Stimulated activated CD4-positive, alpha-beta T cell treated with anti-CD3 and anti-CD28 coated beads, Interleukin-2, amount 100 ng/mL, for 24 hours (primary cell): ENCODE results near the gene SSH3.
"Not testable (repeated sequence)": the region's sequence is repeated elsewhere in the genome, so short reads cannot be mapped to it uniquely, and the experiment has no call there.

Experiments
- DNase-seq, 2 donors: peaks; one replicate each; pipeline ENCODE4 v3.0.0-alpha.2; 2020

The SSH3 gene

DNA sequence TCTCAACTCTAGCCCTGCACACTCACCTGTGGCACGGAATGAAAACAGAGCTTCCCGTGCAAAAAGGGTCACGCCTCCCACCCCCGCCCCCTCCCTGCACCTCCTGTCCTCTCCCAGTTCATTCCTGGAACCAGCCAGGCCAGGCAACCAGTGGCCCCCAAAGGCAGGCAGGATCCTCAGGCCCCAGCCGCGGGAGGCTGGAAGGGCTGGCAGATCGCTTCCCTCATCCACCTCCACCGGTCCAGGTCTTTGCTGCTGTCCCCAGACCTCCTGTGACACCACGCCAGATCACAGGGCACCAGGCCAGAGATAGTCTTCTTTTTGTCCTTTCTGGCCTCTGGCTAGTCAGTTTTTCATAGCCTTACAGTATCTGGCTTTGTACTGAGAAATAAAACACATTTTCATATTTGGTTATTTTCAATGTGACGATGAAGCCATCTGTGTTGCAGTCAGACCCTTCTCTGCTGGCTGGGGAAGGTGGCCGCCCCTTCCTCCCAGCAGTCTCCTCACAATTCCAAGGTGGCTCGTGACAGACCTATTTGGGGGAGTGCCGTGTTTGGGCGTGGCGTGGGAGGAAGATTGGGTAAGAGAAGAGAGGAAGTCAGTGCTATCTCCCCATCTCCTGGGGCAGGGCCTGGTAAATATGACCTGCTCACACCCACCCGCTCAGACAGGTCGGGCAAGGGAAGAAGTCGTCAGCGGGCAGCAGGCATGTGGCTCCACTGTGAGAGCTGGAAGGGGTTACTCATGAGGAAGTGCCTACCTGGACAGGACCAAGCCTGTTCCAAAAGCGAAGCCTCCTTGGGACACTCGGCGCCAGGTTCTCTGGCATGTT is 9.1 kb downstream of the SSH3 start:
- DNase-seq, result peak in 1 of 2 donors; percentile 39

DNA sequence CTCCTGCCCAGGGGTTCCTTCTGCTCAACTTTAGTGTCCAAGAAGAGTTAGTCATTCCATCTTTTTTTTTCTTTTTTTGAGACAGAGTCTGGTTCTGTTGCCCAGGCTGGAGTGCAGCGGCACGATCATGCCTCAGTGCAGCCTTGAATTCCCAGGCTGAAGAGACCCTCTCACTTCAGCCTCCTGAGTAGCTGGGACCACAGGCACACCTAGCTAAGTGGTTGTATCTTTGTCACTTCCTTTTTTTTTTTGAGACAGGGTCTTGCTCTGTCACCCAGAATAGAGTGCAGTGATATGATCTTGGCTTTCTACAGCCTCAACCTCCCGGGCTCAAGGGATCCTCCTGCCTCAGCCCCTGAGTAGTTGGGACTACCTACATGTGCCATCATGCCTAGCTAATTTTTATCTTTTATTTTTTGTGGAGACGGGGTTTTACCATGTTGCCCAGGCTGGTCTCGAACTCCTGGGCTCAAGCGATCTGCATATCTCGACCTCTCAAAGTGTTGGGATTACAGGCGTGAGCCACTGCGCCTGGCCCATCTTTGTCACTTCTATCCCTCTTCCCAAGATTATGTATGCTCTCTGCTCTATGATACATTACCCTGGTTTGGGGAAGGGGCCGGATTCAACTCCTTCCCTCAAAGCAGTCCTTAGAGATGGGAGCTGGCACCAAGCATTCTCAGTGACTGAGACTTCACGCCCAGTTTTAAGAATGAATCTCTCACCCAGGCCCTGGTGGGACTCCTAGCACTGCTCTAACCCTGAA is 10.0 kb downstream of the SSH3 start:
- DNase-seq, result no peak

DNA sequence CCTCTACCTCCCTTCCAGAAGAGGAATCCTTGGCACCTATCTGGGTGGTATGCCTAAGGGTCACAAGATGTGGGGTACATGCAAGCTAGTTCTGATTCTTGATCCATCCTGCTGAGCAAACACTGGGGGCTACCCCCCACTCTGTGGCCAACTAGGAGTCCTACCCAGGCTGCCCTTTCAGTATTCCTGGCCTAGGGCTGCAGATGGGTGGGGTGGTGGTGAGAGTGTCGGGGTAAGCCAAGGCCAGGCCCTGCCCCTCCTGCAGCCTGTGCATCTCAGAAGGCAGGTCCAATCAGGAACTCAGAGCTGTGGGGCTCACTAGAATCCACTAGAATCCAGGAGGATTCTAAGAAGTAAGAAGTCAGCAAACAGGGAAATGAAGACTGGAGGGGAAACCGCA is 10.9 kb downstream of the SSH3 start:
- no peak for DNase-seq

DNA sequence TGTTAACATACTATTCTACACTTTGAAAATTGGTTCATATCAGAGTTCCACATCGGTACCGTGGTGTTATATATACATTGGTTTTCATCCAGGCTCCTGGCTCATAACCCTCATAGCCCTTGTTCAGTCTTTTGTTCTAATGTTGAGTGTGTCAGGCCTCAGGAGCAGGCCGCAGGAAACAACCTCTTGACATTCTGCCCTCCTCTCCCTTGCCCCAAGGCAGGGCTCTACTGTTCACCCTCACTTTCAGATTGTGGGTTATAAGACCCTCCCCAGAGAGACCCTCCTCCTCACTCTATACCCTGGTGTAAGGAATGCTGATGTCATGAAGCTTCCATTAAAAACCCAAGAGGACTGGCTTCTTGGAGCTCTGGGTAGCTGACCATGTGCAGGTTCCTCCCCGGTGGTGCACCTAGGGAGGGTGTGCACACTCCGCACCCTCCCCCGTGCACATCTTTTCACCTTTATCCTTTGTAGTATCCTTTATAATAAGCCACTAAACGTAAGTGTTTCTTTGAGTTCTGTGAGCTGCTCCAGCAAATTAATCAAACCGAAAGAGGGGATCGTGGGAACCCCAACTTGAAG is 12.1 kb downstream of the SSH3 start:
- no peak for DNase-seq

DNA sequence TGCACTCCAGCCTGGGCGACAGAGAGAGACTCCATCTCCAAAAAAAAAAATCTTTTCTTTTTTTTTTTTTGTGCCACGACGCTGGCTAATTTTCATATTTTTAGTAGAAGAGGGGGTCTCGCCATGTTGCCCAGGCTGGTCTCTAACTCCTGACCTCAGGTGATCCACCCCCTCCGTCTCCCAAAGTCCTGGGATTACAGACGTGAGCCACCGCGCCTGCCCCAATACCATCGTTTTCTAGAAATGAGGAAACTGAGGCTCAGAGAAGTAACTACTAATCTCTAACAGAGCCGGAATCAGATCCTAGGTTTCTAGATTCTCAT is 13.5 kb downstream of the SSH3 start:
- DNase-seq, result no peak

DNA sequence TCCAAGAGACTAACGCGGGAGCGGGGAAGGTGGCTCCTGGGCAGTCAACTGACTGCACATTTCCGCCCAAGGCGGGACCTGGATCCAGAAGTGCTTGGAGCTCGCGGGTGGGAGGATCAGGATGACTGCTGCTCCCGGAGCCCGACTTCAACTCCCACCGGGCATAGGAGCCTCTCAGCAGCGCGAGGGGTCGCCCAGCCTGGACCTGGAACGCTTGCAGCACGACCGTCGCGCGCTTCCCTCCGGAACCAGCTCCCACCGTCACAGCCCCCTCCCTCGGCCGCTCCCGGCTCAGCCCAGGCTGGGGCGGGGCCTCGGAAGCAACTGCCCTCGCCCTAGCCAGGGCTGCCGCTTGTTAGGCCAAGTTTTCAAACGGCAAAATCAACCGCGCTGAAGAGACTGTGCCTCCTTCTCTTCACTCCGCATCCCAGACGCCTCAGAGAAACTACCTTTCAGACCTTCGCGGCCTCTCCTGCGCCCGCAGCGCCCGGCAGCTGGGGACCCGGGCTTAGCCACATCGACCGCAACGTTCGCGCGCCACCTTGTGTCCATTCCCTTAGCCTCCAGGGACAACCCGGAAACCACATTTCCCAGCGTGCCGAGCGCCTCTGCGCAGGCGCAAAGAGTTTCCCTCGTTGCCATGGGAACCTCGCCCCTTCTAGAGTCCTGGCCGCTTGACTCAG is 14.0 kb downstream of the SSH3 start:
- peak; percentile 99 for DNase-seq

DNA sequence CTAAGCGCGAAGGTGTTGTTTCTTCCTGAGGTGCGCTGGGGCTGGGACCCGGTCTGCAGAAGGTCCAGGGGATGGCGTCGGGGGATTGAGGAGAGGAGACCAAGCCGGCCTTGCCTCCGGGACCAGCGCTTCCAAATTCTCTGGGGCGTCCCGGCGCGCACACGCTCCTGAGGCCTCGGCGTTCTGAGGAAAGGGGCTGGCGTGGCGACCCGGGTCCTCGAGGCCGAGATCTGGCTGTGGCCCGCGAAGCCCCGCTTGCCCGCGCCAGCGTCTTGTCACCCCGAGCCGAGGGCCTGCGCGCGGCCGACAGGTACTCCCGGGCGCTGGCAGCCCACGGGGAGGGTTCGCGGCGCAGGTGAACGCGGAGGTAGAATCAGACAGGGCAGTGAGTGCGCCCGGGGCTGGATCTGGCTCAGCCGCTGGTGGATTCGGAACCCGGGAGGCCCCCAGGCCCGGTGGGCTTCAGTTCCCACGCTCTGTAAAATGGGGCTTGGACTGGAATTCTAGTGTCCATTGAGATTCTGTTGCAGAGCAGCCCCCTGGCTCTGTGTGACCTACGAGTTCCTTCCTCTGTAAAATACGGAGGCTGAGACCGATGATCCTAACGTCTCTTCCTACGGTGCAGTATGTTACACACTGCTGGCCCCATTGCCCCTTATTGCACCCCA is 14.7 kb downstream of the SSH3 start:
- DNase-seq, result no peak

DNA sequence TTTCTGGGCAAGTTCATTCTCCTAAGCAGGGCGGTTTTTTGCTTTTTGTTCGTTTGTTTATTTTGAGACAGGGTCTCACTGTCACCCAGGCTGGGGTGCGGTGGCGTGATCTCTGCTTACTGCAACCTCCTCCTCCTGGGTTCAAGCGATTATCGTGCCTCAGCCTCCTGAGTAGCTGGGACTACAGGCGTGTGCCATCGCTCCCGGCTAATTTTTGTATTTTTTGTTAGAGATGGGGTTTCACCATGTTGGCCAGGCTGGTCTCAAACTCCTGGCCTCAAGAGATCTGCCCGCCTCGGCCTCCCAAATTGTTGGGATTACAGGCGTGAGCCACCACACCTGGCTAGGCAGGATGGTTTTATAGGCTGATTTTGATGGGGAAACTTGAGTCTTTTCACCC is 15.5 kb downstream of the SSH3 start:
- DNase-seq, result not testable (repeated sequence)

DNA sequence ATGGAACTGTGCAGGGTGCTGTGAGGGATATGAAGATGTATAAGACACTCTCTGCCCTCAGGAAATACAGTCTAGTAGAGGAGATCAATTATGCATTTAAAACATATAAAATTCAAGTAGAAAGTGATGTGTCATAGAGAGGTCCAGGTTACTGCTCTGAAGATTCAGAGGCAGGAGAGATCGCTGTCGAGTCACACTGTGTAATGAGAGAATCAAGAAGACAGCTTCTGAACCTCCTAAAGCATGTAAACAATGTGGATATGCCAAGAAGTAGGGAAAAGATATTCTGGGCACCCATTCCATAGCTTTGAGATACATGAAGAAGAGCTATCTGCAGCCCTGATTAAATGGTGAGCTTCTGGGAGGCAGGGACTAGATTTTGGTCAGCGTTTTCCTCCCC is 16.7 kb downstream of the SSH3 start:
- DNase-seq, result no peak

DNA sequence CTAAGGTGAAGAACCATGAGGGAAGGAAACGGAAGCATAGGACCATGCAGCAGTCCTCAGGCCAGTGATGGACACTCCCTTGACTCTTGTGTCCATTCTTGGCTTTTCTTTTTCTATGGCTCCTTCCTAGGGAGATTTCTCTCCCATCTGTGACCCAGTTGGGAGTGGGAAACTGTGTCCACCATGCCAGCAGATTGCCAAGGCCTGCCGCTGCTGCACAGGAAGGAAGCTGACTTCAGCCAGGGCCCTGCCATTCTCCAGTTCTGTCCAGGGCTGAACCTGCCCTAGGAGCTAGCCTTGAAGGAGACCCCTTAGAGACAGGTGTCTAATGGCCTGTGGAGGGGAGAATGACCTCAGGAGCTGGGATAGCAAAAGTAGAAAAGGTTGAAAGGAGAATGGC is 17.4 kb downstream of the SSH3 start:
- no peak for DNase-seq

DNA sequence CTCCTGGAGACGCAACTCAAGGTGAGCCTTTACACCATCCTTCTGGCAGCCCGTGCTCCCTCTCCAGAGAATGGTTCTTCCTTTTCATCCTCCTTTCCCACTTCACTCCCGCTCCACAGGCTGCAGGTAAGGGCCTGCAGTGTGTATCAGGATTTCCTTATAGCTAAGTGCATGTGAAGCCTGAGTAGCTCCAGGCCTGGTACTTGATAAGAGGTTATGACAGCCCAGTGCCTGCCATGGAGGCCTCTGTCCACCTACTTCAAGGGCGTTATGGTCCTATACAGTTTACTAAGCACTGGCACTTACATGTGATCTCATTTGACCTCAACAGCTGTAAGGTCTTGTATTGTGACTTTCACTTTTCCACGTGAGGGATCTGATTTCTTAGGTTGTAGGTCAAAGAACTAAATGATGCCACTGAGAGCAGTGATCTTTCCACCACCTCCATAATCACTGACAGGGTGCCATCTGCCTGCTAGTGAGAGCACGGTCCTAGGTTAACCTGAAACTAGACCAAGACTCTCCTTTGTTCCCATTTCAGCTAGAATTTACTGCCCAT is 18.1 kb downstream of the SSH3 start:
- DNase-seq, result no peak

DNA sequence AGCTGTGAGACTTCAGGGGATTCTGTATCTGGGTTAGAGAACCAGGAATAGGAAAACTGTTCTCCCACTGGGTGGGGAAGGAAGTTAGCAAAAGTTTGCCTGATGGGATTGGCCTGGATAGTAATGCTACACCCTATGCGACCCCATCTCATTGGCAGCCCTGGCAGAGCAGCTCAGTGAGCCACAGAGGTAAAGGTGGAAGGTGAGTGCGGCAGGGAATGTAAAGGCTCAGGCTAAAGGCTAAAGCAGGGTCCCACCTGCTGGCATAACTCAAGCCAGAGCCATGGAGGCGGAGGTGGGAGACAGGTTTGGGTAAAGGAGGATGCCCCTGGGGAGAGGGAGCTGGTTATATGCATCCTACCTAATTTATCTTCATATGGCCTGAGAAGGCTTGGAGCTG is 18.7 kb downstream of the SSH3 start:
- no peak for DNase-seq

DNA sequence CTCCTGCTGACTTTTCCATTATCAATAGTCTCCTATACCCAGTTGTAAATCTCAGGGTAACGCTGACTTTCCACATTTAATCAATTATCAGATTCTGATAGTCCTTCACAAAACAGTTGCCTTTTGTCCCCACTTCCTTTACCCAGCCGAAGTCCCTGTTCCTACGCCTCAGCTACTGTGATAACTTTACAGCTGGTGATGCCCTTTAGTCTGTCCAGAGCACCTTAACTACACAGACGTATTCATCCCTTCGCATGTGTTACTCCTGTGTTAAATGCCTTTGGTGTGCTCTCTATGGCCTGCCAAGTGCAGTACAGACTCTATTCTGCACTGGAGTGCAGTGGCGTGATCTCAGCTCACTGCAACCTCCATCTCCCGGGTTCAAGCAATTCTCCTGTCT is 20.2 kb downstream of the SSH3 start:
- DNase-seq, result no peak

DNA sequence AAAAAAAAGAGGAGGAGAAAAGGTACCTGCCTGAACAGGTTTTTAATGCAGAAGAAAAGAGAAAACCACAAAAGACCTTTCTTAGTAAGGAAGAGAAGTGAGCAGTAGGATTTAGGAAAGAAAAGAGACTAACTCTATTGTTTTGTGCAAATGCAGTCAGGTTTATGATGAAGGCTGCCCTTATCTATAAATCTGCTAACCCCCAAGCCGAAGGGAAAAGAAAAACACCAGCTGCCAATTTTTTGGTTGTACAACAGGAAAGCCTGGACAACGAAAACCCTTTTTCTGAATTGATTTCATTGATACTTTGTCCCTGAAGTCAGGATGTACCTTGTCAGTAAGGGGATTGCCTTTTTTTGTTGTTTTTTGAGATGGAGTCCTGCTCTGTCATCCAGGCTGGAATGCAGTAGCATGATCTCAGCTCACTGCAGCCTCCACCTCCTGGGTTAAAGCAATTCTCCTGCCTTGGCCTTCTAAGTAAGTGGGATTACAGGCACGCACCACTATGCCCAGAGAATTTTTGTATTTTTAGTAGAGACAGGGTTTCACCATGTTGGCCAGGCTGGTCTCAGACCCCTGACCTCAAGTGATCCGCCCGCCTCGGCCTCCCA is 28.9 kb downstream of the SSH3 start:
- DNase-seq, result no peak

DNA sequence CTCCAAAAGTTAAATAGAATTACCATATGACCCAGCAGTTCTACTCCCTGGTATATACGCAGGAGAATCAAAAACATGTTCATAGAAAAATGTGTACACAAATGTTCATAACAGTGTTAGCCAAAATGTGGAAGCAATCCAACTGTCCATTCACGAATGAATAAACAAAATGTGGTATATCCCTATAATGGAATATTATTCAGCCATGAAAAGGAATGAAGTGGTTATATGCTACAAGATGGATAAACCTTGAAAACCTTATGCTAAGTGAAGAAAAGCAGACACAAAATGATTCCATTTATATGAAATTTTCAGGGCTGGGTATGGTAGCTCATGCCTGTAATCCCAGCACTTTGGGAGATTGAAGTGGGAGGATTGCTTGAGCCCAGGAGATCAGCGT is 33.9 kb downstream of the SSH3 start:
- DNase-seq, result no peak

DNA sequence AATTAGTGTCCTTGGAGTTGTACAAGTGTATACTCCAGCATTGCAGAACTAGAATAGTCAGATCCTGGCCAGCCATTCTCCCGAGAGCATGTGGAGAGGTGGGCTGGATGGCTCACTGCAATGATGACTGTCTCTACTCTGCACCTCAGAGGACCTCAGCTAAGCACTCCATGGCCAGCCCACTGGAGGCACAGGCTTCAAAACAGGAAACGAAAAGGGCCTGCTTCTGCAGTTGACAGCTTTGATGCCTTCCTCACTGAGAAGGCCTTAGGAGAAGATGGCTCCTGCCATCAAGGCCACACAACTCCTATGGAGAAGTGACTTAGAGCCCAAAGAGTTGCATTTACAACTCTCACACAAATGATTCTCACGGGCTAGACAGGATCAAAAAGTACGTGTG is 40.9 kb downstream of the SSH3 start:
- no peak for DNase-seq

DNA sequence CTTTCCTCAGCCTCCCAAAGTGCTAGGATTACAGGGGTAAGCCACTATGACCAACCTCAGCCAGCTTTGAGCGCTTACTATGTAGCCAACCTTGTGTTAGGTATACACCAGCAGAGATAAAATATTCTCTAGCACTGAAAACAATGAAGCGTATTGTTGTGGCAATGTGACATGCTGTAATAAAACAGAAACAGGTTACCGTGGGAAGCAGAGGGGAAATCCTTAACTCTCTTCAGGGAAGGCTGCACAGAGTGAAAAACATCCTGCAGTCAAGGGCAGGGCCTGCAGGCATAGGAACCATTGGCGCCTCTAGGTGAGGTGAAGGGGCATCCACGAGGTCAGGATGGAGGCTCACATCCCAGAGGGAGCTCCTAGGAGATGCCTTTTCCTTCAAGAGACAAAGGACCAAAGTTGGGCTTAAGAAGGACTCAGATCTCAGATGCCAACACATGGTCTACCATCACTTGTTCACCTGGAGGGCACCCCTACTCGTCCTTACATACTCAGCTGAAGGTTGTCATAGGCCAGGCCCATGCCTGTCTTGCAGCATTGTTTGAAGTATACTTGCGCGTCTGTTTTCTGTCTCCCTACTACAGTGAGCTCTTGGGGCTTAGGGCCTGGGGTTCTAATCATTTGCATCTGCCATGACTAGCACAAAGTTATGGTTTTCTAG is 42.1 kb downstream of the SSH3 start:
- no peak for DNase-seq

DNA sequence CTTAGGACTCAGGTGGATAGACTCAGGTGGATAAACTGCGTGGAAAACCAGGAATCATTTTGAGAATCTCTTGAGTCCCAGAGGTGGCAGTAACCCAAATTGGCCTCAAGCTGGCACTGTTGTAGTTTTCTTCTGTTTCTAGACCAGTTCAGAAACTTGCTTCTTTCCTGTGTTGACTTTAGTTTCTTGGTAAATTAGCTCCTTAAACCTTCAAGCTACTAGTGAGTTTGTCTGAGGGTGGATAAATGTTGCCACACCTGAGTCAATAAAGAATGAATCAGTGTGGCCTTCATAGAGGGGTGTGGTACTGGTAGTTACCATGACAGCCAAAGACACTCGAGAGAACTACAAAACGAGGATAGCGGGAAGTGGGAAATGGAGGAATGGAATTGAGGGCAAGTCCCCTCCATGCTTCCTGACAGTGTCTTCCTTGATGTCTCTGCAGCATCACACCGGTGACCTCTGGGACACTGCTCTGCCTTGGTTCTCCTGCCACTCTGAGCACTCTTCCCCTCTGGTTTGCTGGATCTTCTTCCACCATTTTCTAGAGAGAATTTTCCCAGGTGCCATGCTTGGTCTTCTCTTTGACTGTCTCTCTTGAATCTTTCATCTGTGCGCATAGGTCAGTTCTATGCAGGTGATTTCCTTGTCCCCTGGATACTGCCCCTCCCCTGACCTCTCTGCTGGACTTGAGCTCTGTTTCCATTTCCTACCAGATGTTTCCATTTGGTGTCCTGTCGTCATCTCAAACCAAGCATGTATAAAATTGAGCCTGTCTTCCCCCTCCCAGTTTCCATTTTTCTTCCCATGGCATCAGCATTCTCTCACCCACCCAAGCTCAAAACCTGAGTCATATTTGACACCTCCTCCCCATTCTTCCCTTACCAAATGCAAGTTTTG is 42.8 kb downstream of the SSH3 start:
- no peak for DNase-seq

DNA sequence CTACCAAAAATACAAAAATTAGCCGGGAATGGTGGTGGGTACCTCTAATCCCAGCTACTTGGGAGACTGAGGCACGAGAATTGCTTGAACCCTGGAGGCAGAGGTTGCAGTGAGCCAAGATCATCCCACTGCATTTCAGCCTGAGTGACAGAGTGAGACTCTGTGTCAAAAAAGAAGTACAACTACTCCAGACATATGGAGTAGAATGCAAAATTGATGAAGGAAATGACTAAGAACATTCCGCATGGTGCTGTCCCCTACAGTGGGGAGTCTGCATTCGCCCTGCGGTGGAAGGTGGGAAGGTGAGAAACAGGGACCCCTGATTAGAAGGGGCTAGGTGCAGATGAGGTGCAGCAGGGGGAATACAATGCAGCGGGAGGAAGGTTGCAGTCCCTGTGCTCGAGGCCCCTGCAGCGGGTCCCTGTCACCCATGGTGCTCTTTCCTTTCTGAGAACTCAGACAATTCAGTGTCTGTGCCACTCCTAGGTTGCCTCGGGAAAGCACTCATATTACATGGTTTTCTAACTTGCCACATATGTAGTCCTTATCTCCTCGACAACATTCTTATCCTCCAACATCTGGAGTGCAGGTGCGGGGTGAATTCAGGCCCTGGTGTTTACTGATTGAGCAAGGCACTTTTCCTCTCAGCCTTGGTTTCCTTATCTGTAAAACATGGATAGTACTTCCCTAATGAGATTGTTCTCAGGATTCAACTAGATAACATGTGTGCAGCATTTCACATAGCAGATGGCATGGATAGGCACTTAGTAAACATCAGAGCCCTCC is 44.8 kb downstream of the SSH3 start:
- DNase-seq, result no peak

DNA sequence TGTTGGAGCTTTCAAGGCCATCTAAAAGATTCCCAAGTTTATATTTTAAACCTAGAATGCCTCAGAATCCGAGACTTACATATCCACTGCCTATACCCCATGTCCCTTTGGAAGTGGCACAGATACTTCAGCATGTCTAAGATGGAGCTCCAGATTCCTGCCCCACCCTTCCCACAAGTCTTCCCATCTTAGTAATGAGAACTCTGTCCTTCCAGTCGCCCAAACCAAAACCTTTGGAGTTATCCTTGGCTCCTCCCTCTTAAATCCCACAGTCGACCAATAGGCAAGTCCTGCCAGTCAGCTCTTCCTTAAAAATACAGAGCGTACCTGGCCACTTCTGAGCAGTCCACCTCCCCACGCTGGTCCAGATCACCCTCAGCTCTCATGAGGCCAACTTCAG is 45.7 kb downstream of the SSH3 start:
- DNase-seq, result no peak
